Jurkat, Clone E6-1 (cell line): ENCODE results near the gene UNC119. TPM values are rescaled to one million over a fixed set of nuclear protein-coding genes. Genes with fewer than 3 reads are reported as not detected.
"Not testable (repeated sequence)": the region's sequence is repeated elsewhere in the genome, so short reads cannot be mapped to it uniquely, and the experiment has no call there.

ENCODE experiments used
- DNase-seq: peaks from one replicate; pipeline ENCODE4 v3.0.0-alpha.2; 2011; ENCODE audit warnings: low read depth, low spot score
- H3K4me3 ChIP-seq: 2 replicates; pipeline ENCODE4 v1.5.1; 2011; ENCODE audit warnings: mild to moderate bottlenecking, low read length, control low read depth, moderate library complexity
- polyA plus RNA-seq: library from polyadenylated mRNA; unstranded; fragments of >200 nt; gene quantifications from one replicate; pipeline ENCODE4 v1.2.1, GENCODE V29; 2012; ENCODE audit warnings: missing spikeins; ENCODE audit not compliant: insufficient read length, insufficient read depth

The UNC119 gene
- 25.0 TPM for polyA plus RNA-seq

DNA sequence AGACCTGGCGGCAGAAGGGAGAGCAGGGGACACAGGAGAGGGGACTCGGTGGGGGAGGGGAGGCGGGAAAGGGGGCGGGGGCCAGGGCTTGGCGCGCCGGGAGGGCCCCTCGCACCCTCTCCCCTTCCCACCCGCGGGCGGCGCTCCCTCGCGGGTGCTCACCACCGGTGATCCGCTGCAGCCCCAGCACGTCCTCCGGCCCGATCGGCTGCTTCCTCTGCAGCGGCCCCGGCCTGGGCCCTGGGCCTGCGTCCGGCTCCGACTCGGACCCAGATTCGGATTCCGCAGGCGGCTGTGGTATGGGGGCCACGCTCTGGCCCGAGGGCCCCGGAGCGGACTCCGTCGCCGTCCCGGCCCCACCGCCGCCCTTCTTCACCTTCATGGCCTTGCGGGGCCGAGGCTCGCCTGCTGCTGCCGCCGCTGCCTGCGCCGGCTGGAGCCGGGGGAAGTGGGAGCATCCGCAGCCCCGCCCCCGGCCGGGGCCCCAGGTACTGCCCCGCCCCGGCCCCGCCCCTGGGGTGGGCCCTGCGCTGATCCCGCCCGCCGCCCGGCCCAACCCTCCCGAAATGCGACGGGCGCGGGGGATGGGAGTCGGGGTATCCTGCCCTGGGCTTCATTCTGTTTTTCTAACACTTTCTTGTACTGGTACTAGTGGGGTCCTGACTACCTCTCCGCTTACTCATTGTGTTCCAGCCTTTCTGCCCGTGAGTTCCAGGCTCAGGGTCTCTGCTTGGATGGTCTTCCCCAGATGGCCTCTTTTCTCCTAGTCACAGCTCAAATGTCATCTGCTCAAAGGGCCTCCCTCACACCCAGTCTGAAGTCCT is at the start of gene UNC119:
Gene UNC119 (minus strand): TSS at position 449 of the 824 bp plus-strand sequence. CDS start 67 bp downstream, at position 382.
- peak; percentile 53 for DNase-seq
- peak within 1 kb of the TSS; percentile 60 for H3K4me3 ChIP-seq

- peak; percentile 40 for DNase-seq
- peak overlapping the region; percentile 92 for H3K4me3 ChIP-seq
These were observed 47.1 kb upstream of the UNC119 start for GRCh38 chr17:28599311-28600184.

- DNase-seq: peak; percentile 93
- H3K4me3 ChIP-seq: peak within 1 kb of the TSS; percentile 92
These were observed 46.4 kb upstream of the UNC119 start, which contains the start of gene SPAG5 for GRCh38 chr17:28598799-28599310. SPAG5 (minus strand) TSS chr17:28599025; CDS start chr17:28598946, 79 bp downstream.

GRCh38 chr17:28598389-28598788 is 46.0 kb upstream of the UNC119 start:
- no peak for DNase-seq
- H3K4me3 ChIP-seq: peak overlapping the region; percentile 92

DNA sequence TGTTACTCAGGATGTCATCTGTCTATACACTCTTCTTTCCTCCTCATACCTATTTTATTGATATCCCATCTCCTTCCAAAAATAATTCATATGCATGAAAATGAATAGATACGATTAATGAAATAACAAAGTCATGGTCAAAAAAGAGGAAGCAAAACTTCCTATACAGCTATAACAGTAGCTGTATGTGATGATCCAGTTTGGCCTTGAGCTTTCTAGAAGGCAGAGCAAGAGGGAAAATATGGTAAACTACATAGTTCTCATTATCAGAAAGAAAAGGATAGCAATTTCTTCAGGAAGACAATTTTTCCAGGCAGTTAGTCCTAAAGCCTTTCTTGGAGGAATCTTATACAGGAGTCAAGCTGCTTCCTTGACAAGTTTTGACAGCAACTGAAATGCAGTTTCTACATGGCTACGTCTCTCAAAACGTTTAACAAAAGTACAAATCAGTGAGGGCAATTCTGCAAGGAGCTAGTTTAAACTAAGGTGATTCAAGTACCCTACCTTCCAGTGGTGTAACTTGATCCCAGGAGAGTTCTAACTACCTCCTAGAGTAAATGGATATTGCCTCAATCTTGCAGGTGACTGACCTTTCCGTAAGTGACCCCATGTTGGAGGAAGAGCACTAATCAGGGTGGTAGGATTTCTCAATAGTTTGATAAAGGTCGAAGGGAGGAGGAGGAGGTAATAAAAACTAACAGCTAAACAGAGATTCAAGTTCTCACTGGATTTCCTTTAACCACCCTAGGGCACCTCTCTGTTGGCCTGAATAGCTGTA is 45.4 kb upstream of the UNC119 start:
- H3K4me3 ChIP-seq: peak overlapping the region; percentile 92
- DNase-seq: no peak

DNA sequence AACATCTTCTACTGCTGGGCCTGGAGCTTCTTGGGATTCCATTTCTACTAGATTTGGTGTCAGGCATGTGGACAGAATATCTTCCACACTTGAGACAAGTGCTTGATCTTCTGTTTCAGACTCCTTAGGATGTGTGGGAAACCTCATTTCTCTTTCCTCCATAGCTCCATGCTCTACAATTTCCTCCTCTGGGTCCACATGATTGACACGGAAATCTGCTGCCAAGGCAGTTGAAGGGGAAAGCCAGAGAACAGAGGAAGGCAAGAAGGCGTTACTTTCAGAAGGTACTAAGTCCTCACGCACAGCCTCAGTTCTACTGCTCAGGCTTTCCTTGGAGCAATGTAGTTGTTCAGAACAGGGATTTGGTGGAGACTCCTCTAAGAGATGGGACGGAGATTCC is 39.8 kb upstream of the UNC119 start:
- DNase-seq: no peak
- no peak overlapping the region for H3K4me3 ChIP-seq

DNA sequence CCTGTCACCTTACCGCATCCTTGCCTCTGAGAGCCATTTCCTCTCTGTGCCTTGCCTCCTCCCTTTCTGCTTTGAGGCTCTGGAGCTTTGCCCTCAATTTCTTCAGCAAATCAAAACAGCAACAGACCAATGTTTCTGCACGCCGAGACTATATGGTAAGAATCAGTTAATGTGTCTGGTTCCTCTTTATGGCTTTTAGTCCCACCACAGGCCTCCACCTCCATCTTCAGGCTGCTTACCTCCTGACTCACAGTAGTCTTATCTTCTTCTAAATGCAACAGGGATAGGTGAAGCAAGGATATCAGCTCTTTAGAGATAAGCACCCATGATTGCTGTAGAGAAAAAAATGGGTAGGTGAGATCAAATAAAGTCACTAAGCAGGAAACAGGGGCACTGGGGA is 33.4 kb upstream of the UNC119 start:
- H3K4me3 ChIP-seq: no peak overlapping the region
- DNase-seq: peak; percentile 99

DNA sequence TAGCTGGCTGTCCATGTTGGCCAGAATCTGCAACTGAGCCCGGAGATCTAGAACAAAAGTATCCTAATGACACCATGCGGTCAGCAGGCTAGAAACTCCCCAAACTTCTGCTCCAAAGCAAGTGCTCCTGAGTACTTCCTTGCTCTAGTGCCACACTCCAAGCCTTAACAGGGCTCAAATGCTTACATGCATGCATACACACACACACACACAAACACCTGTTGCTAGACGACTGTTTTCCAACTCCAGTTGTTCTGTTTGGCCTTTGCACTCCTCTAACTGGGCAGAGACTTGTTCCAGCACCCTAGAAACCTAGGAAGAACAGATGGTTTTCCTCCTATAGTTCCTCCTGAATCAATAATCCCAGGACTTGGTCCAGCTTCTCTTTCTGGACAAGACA is 32.0 kb upstream of the UNC119 start:
- H3K4me3 ChIP-seq: no peak overlapping the region
- no peak for DNase-seq

DNA sequence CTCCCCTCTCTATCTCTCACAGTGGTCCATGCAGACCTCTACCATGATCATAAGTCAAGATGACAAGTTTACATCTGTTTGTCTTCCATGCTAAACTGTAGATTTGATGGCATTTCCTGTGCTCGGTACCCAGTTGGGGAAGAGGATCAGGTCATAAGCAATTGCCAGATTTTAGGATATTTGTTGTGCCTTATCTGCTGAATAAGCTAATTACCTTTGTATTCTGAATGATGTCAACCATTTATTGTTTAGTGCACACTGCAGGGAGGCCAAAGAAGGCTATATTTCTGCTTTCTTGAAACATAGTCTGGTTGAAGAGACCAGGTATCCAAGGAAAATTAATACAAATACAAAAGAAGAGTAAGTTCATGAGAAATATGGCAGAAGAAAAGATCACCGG is 30.1 kb upstream of the UNC119 start:
- H3K4me3 ChIP-seq: no peak overlapping the region
- DNase-seq: no peak

GRCh38 chr17:28580959-28581358 is 28.5 kb upstream of the UNC119 start:
- H3K4me3 ChIP-seq: no peak overlapping the region

DNA sequence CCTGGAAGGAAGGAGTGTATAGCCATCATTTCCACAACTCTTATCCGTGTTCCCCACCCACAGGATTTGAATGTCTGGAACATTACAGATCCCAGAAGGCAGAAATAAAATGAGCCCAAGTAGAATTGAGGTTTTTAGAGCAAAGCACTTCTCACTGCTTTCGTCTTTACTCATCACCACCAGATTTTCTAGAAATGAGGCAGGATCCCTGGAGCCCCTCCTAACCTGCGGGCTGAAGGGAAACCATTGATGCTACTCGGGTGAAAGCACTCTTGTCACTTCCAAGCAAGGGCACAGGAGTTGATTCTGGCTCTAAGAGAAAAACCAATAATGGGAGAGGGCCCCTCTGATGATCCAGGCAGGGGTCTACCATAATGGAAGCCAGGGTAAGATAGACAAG is 27.1 kb upstream of the UNC119 start:
- no peak overlapping the region for H3K4me3 ChIP-seq
- no peak for DNase-seq

More at GRCh38 chr17:28580959-28581358, 28.5 kb upstream of the UNC119 start:
- DNase-seq: no peak

GRCh38 chr17:28578246-28579195 is 26.1 kb upstream of the UNC119 start:
- DNase-seq: no peak
- no peak overlapping the region for H3K4me3 ChIP-seq

- no peak for DNase-seq
- no peak overlapping the region for H3K4me3 ChIP-seq
These were observed 25.0 kb upstream of the UNC119 start for GRCh38 chr17:28577466-28577824.

- peak within 1 kb of the TSS; percentile 41 for H3K4me3 ChIP-seq
These were observed 24.5 kb upstream of the UNC119 start, which contains the start of gene ALDOC for GRCh38 chr17:28576758-28577465. ALDOC (minus strand) TSS chr17:28576895; CDS start chr17:28575532, 1,363 bp downstream.

DNA sequence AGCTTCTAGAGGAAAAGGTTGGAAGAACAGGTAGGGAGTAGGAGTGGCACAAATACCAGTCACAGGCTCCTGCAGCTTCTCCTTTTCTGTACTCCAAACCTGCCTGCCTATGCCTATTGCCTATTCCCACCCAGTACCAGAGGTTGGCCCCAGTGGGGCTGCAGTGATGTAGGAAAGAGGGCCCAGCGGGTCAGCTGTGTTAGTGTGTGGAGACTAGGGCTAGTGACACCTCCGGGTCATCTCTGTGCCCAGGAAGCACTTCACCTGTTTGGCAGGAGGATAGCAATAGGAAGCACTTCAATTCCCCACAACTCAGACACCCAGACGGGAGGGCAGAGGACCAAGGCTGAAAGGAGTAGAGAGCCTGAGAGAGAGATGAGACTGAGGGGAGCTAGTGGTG is 23.6 kb upstream of the UNC119 start:
- DNase-seq: not testable (repeated sequence)
- peak overlapping the region; percentile 13; the same call in 1 of the 2 replicates for H3K4me3 ChIP-seq

More at GRCh38 chr17:28576758-28577465, 24.5 kb upstream of the UNC119 start, which contains the start of gene ALDOC:
- peak; percentile 94 for DNase-seq

GRCh38 chr17:28575126-28575795 is 22.8 kb upstream of the UNC119 start:
- DNase-seq: no peak

DNA sequence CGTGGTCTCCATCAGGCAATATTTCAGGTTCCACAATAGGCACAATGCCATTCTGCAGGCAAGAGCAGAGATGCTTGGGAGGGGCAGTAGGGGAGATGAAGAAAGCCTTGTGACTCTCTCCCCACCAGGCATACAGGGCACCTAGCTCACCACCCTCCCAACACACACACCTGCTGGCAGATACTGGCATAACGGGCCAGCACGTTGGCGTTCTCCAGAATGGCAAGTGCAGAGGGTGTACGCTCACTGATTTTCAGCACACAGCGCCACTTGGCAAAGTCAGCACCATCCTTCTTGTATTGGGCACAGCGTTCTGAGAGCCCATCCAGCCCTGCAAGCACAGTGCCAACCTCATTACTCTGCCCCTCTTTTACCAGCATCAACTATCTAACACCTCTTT is 22.1 kb upstream of the UNC119 start:
- no peak for DNase-seq
- H3K4me3 ChIP-seq: no peak overlapping the region

More at GRCh38 chr17:28575126-28575795, 22.8 kb upstream of the UNC119 start:
- H3K4me3 ChIP-seq: no peak overlapping the region
